Measurements from ENCODE around the gene TOR1A.

The TOR1A gene

GRCh38 chr9:129775448-129775798 lies 48.5 kb downstream of the TOR1A start:
- Histone ChIP-seq H2BK5ac (ENCODE audit: low read depth, low read length, poor library complexity, severe bottlenecking) (no peak overlapping the region), H3K9me3 (ENCODE audit: control insufficient read depth, low read length) (no peaks in the 10 kb centered on the region), H2BK120ac (ENCODE audit: low read depth, low read length) (peak overlapping the region; percentile 39), H3K4me2 (ENCODE audit: low read length, poor library complexity, severe bottlenecking) (no peak overlapping the region), H3K36me3 (ENCODE audit: control insufficient read depth in 1 of 2, insufficient read depth in 2 of 2, low read depth in 1 of 2, low read length in 2 of 2) (no peaks in the 10 kb centered on the region), H3K79me1 (replicated peaks; ENCODE audit: low read length, poor library complexity, severe bottlenecking) (no peaks in the 10 kb centered on the region), H4K91ac (ENCODE audit: low read length) (peak overlapping the region; percentile 99), H4K8ac (ENCODE audit: low read length) (peak overlapping the region; percentile 35), H3K4ac (ENCODE audit: low read depth in 1 of 2, low read length in 2 of 2) (peak overlapping the region in 1 of 2 experiments; percentile 40), H3K27ac (ENCODE audit: low read length, poor library complexity, severe bottlenecking) (no peak overlapping the region), H2AFZ (ENCODE audit: low read depth, low read length) (no peak overlapping the region), H3K23ac (ENCODE audit: low read length in 2 of 2) (no peak overlapping the region), H3K27me3 (ENCODE audit: control insufficient read depth in 1 of 2, insufficient read depth in 1 of 2, low read length in 2 of 2) (peaks cover 0 to 6% of the 10 kb centered on the region in 2 experiments), H2BK15ac (ENCODE audit: low read depth, poor library complexity, severe bottlenecking) (peak overlapping the region; percentile 45), H3K18ac (ENCODE audit: low read depth in 1 of 2, low read length in 2 of 2) (peak overlapping the region; percentile 88 to 95), H2AK5ac (ENCODE audit: low read length, severe bottlenecking) (peak overlapping the region; percentile 63), H3K4me1 (ENCODE audit: control insufficient read depth, insufficient read depth, low read depth, low read length) (peaks cover 25% of the 10 kb centered on the region), H3K14ac (ENCODE audit: low read length in 2 of 2) (peak overlapping the region in 1 of 2 experiments; percentile 37), H3K9ac (ENCODE audit: low read length) (no peak overlapping the region), H3K4me3 (ENCODE audit: insufficient read depth in 1 of 2, low read depth in 1 of 2, low read length in 2 of 2) (no peak overlapping the region), H2BK12ac (ENCODE audit: low read length in 2 of 2) (peak overlapping the region; percentile 93 to 98)
- no peak for DNase-seq
- WGBS = 80% methylated on average over 2 of the region's 2 CpGs

DNA sequence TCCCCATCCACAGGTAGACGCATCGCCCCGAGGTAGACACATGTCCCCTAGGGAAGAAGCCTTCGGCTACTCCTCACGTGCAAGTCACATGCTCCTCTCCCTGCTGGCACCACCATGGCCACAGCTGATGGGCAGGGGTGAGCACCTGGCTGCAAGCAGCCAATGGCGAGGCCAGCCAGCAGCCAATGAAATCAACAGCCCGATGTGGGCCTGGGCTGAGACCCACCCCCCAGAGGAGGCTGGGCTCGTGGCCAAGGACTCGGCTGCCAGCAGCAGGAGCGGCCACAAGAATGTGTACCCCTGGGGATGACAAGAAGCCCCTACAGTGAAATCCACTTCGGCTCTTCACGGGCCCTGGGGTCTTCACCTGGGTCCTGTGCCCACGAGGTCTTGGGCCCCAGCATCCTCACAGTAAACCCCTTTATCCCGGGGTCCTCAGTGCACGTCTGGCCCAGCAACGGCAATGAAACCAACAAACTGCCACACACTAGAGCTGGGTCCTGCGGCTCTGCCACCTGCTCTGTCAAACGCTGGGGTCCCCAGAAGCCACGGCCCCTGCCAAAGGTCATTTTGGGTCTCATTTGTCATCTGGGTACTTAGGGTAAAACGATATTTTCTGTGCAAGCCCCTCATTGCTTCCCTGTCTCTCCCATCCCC lies 49.0 kb downstream of the TOR1A start:
- no peaks in the 10 kb centered on the region for H3K79me1 ChIP-seq (replicated peaks; ENCODE audit: low read length, poor library complexity, severe bottlenecking)
- peak overlapping the region in 1 of 2 experiments; percentile 40 for H3K23ac ChIP-seq (ENCODE audit: low read length in 2 of 2)
- peak overlapping the region; percentile 99 for H4K91ac ChIP-seq (ENCODE audit: low read length)
- peak overlapping the region; percentile 38 to 39 for H3K4ac ChIP-seq (ENCODE audit: low read depth in 1 of 2, low read length in 2 of 2)
- H2AK5ac ChIP-seq (ENCODE audit: low read length, severe bottlenecking) = no peak overlapping the region
- peaks cover 0 to 3% of the 10 kb centered on the region in 2 experiments for H3K27me3 ChIP-seq (ENCODE audit: control insufficient read depth in 1 of 2, insufficient read depth in 1 of 2, low read length in 2 of 2)
- no peak overlapping the region for H2BK5ac ChIP-seq (ENCODE audit: low read depth, low read length, poor library complexity, severe bottlenecking)
- H3K4me1 ChIP-seq (ENCODE audit: control insufficient read depth, insufficient read depth, low read depth, low read length) = peaks cover 25% of the 10 kb centered on the region
- H3K9me3 ChIP-seq (ENCODE audit: control insufficient read depth, low read length) = no peaks in the 10 kb centered on the region
- H2BK12ac ChIP-seq (ENCODE audit: low read length in 2 of 2) = peak overlapping the region; percentile 93 to 98
- WGBS = 83% methylated on average over 20 of the region's 20 CpGs
- no peak overlapping the region for H3K27ac ChIP-seq (ENCODE audit: low read length, poor library complexity, severe bottlenecking)
- no peak overlapping the region for H3K4me2 ChIP-seq (ENCODE audit: low read length, poor library complexity, severe bottlenecking)
- DNase-seq = no peak
- H3K14ac ChIP-seq (ENCODE audit: low read length in 2 of 2) = peak overlapping the region in 1 of 2 experiments; percentile 47
- no peak overlapping the region for H3K9ac ChIP-seq (ENCODE audit: low read length)
- peak overlapping the region; percentile 78 for H2BK15ac ChIP-seq (ENCODE audit: low read depth, poor library complexity, severe bottlenecking)
- peak overlapping the region; percentile 39 for H2BK120ac ChIP-seq (ENCODE audit: low read depth, low read length)
- H3K4me3 ChIP-seq (ENCODE audit: insufficient read depth in 1 of 2, low read depth in 1 of 2, low read length in 2 of 2) = no peak overlapping the region
- H4K8ac ChIP-seq (ENCODE audit: low read length) = no peak overlapping the region
- peak overlapping the region; percentile 88 to 95 for H3K18ac ChIP-seq (ENCODE audit: low read depth in 1 of 2, low read length in 2 of 2)
- H3K36me3 ChIP-seq (ENCODE audit: control insufficient read depth in 1 of 2, insufficient read depth in 2 of 2, low read depth in 1 of 2, low read length in 2 of 2) = no peaks in the 10 kb centered on the region
- no peak overlapping the region for H2AFZ ChIP-seq (ENCODE audit: low read depth, low read length)

- H2BK12ac ChIP-seq (ENCODE audit: low read length in 2 of 2) = peak overlapping the region; percentile 49 to 95
- H3K9ac ChIP-seq (ENCODE audit: low read length) = peak overlapping the region; percentile 65
- no peak overlapping the region for H2AFZ ChIP-seq (ENCODE audit: low read depth, low read length)
- H3K4me3 ChIP-seq (ENCODE audit: insufficient read depth in 1 of 2, low read depth in 1 of 2, low read length in 2 of 2) = no peak overlapping the region
- no peak overlapping the region for H3K23ac ChIP-seq (ENCODE audit: low read length in 2 of 2)
- 81% methylated on average over 6 of the region's 10 CpGs for WGBS
- peaks cover 0 to 8% of the 10 kb centered on the region in 2 experiments for H3K27me3 ChIP-seq (ENCODE audit: control insufficient read depth in 1 of 2, insufficient read depth in 1 of 2, low read length in 2 of 2)
- H3K79me1 ChIP-seq (replicated peaks; ENCODE audit: low read length, poor library complexity, severe bottlenecking) = no peaks in the 10 kb centered on the region
- peaks cover 25% of the 10 kb centered on the region for H3K4me1 ChIP-seq (ENCODE audit: control insufficient read depth, insufficient read depth, low read depth, low read length)
- no peak overlapping the region for H3K27ac ChIP-seq (ENCODE audit: low read length, poor library complexity, severe bottlenecking)
- H3K18ac ChIP-seq (ENCODE audit: low read depth in 1 of 2, low read length in 2 of 2) = peak overlapping the region; percentile 68 to 83
- H3K4me2 ChIP-seq (ENCODE audit: low read length, poor library complexity, severe bottlenecking) = no peak overlapping the region
- H3K4ac ChIP-seq (ENCODE audit: low read depth in 1 of 2, low read length in 2 of 2) = peak overlapping the region; percentile 34 to 75
- DNase-seq = peak; percentile 90
- H3K9me3 ChIP-seq (ENCODE audit: control insufficient read depth, low read length) = no peaks in the 10 kb centered on the region
- H4K8ac ChIP-seq (ENCODE audit: low read length) = peak overlapping the region; percentile 80
- H2BK5ac ChIP-seq (ENCODE audit: low read depth, low read length, poor library complexity, severe bottlenecking) = no peak overlapping the region
- H3K14ac ChIP-seq (ENCODE audit: low read length in 2 of 2) = peak overlapping the region in 1 of 2 experiments; percentile 58
- H2BK120ac ChIP-seq (ENCODE audit: low read depth, low read length) = no peak overlapping the region
- peak overlapping the region; percentile 48 for H2BK15ac ChIP-seq (ENCODE audit: low read depth, poor library complexity, severe bottlenecking)
- H4K91ac ChIP-seq (ENCODE audit: low read length) = peak overlapping the region; percentile 90
- H2AK5ac ChIP-seq (ENCODE audit: low read length, severe bottlenecking) = no peak overlapping the region
- H3K36me3 ChIP-seq (ENCODE audit: control insufficient read depth in 1 of 2, insufficient read depth in 2 of 2, low read depth in 1 of 2, low read length in 2 of 2) = peaks cover 0 to 2% of the 10 kb centered on the region in 2 experiments
These were observed 50.5 kb downstream of the TOR1A start for GRCh38 chr9:129773262-129774048.

- Histone ChIP-seq H3K18ac (ENCODE audit: low read depth in 1 of 2, low read length in 2 of 2) (peak overlapping the region in 1 of 2 experiments; percentile 21), H3K4ac (ENCODE audit: low read depth in 1 of 2, low read length in 2 of 2) (no peak overlapping the region), H3K4me1 (ENCODE audit: control insufficient read depth, insufficient read depth, low read depth, low read length) (peaks cover 11% of the 10 kb centered on the region), H2BK5ac (ENCODE audit: low read depth, low read length, poor library complexity, severe bottlenecking) (no peak overlapping the region), H3K36me3 (ENCODE audit: control insufficient read depth in 1 of 2, insufficient read depth in 2 of 2, low read depth in 1 of 2, low read length in 2 of 2) (peaks cover 0 to 2% of the 10 kb centered on the region in 2 experiments), H2AFZ (ENCODE audit: low read depth, low read length) (no peak overlapping the region), H4K91ac (ENCODE audit: low read length) (no peak overlapping the region), H2BK12ac (ENCODE audit: low read length in 2 of 2) (peak overlapping the region; percentile 21 to 66), H3K27ac (ENCODE audit: low read length, poor library complexity, severe bottlenecking) (no peak overlapping the region), H3K23ac (ENCODE audit: low read length in 2 of 2) (no peak overlapping the region), H3K9me3 (ENCODE audit: control insufficient read depth, low read length) (no peaks in the 10 kb centered on the region), H3K27me3 (ENCODE audit: control insufficient read depth in 1 of 2, insufficient read depth in 1 of 2, low read length in 2 of 2) (peaks cover 0 to 8% of the 10 kb centered on the region in 2 experiments), H4K8ac (ENCODE audit: low read length) (no peak overlapping the region), H3K4me2 (ENCODE audit: low read length, poor library complexity, severe bottlenecking) (no peak overlapping the region), H2BK120ac (ENCODE audit: low read depth, low read length) (peak overlapping the region; percentile 49), H2AK5ac (ENCODE audit: low read length, severe bottlenecking) (no peak overlapping the region), H3K4me3 (ENCODE audit: insufficient read depth in 1 of 2, low read depth in 1 of 2, low read length in 2 of 2) (no peak overlapping the region), H3K9ac (ENCODE audit: low read length) (no peak overlapping the region), H3K79me1 (replicated peaks; ENCODE audit: low read length, poor library complexity, severe bottlenecking) (no peaks in the 10 kb centered on the region), H2BK15ac (ENCODE audit: low read depth, poor library complexity, severe bottlenecking) (no peak overlapping the region), H3K14ac (ENCODE audit: low read length in 2 of 2) (no peak overlapping the region)
- WGBS = 93% methylated on average over 5 of the region's 5 CpGs
- no peak for DNase-seq
These were observed 53.2 kb downstream of the TOR1A start for GRCh38 chr9:129770741-129771140.
